Ascending aorta (tissue), 2 donors: ENCODE measurements around the gene PSMG2. TPM values are rescaled to one million over a fixed set of nuclear protein-coding genes. Genes with fewer than 3 reads are reported as not detected.

ENCODE experiments used
- DNase-seq, 2 donors: peaks; one replicate each; pipeline ENCODE4 v3.0.0-alpha.2; 2019; ENCODE audit warnings: low spot score in 2 of 2
- H3K27ac ChIP-seq, 2 donors: fragments of 200-600 bp; sonication (generic); one replicate each; pipeline ENCODE4 v1.5.1; 2016 to 2017; ENCODE audit warnings: mild to moderate bottlenecking in 1 of 2
- H3K27me3 ChIP-seq: fragments of 200-600 bp; sonication (generic); one replicate; pipeline ENCODE4 v1.5.1; 2017
- H3K36me3 ChIP-seq, 2 donors: fragments of 200-600 bp; sonication (generic); one replicate each; pipeline ENCODE4 v1.5.1; 2016
- H3K4me1 ChIP-seq, 2 donors: fragments of 200-600 bp; sonication (generic); one replicate each; pipeline ENCODE4 v1.5.1; 2016 to 2017; ENCODE audit warnings: mild to moderate bottlenecking in 1 of 2
- H3K4me3 ChIP-seq, 2 donors: fragments of 200-600 bp; sonication (generic); one replicate each; pipeline ENCODE4 v1.5.1; 2016 to 2017; ENCODE audit warnings: mild to moderate bottlenecking in 1 of 2
- H3K9me3 ChIP-seq, 2 donors: fragments of 200-600 bp; sonication (generic); one replicate each; pipeline ENCODE4 v1.5.1; 2016
- CTCF ChIP-seq, 3 experiments: fragments of 200-600 bp in 2 of 3; fragments of 450-650 bp in 1 of 3; sonication (generic) in 2 of 3; IDR thresholded peaks; one replicate each; pipeline ENCODE4 v1.5.1; 2016 to 2019; ENCODE audit warnings: antibody characterized with exemption in 3 of 3, mild to moderate bottlenecking in 1 of 3, moderate library complexity in 1 of 3
- intact Hi-C: fragments of 100-400 bp; cut with DNase I; formaldehyde crosslinking; loops from one replicate; pipeline ENCODE4 v1.15.1; 2023
- total RNA-seq: library from RNA; depleted of rRNA; stranded (reverse); fragments of >200 nt; gene quantifications from one replicate; pipeline ENCODE4 v1.1.0, GENCODE V29; 2016

The PSMG2 gene
- total RNA-seq, 1 donor from 2014 or later, result 52.2 TPM

- H3K27ac ChIP-seq, result no peak overlapping the region
- no peak overlapping the region for H3K4me3 ChIP-seq
- H3K27me3 ChIP-seq, result no peaks in the 10 kb centered on the region
- TF ChIP-seq CTCF (IDR thresholded peaks at IDR 0.05), result peak in 2 of 3 experiments; percentile 37 to 57
- intact Hi-C loops, result loop anchor here (1.0 to 5.0 kb wide), 2 partner anchors 148 to 190 kb away; no protein-coding TSS in a partner anchor
- DNase-seq, result no peak
- no peaks in the 10 kb centered on the region for H3K36me3 ChIP-seq
- no peaks in the 10 kb centered on the region for H3K9me3 ChIP-seq
- H3K4me1 ChIP-seq, result no peaks in the 10 kb centered on the region
Measured at GRCh38 chr18:12744103-12744502, 41.3 kb downstream of the PSMG2 start.

- no peak for TF ChIP-seq CTCF (IDR thresholded peaks at IDR 0.05)
- intact Hi-C loops, result no loop called here
- Histone ChIP-seq H3K4me1 (no peaks in the 10 kb centered on the region), H3K36me3 (no peaks in the 10 kb centered on the region), H3K4me3 (no peak overlapping the region), H3K9me3 (no peaks in the 10 kb centered on the region), H3K27ac (no peak overlapping the region), H3K27me3 (no peaks in the 10 kb centered on the region)
- no peak for DNase-seq
Measured at GRCh38 chr18:12745095-12745795, 42.4 kb downstream of the PSMG2 start.

- H3K4me3 ChIP-seq, result no peak overlapping the region
- no peak for TF ChIP-seq CTCF (IDR thresholded peaks at IDR 0.05)
- H3K4me1 ChIP-seq, result no peaks in the 10 kb centered on the region
- no peaks in the 10 kb centered on the region for H3K27me3 ChIP-seq
- H3K9me3 ChIP-seq, result no peaks in the 10 kb centered on the region
- no peak overlapping the region for H3K27ac ChIP-seq
- H3K36me3 ChIP-seq, result no peaks in the 10 kb centered on the region
- intact Hi-C loops, result no loop called here
- DNase-seq, result no peak
Measured at GRCh38 chr18:12747530-12748315, 44.9 kb downstream of the PSMG2 start.

- no peaks in the 10 kb centered on the region for H3K4me1 ChIP-seq
- no peaks in the 10 kb centered on the region for H3K27me3 ChIP-seq
- TF ChIP-seq CTCF (IDR thresholded peaks at IDR 0.05), result no peak
- no peak for DNase-seq
- no peak overlapping the region for H3K27ac ChIP-seq
- no peak overlapping the region for H3K4me3 ChIP-seq
- intact Hi-C loops, result no loop called here
- H3K36me3 ChIP-seq, result no peaks in the 10 kb centered on the region
- no peaks in the 10 kb centered on the region for H3K9me3 ChIP-seq
Measured at GRCh38 chr18:12748671-12749070, 45.8 kb downstream of the PSMG2 start.

- H3K27me3 ChIP-seq, result no peaks in the 10 kb centered on the region
- TF ChIP-seq CTCF (IDR thresholded peaks at IDR 0.05), result no peak
- H3K9me3 ChIP-seq, result no peaks in the 10 kb centered on the region
- H3K36me3 ChIP-seq, result no peaks in the 10 kb centered on the region
- H3K27ac ChIP-seq, result no peak overlapping the region
- H3K4me1 ChIP-seq, result no peaks in the 10 kb centered on the region
- no peak overlapping the region for H3K4me3 ChIP-seq
- peak in 1 of 2 donors; percentile 47 for DNase-seq
- intact Hi-C loops, result no loop called here
Measured at GRCh38 chr18:12749121-12749520, 46.3 kb downstream of the PSMG2 start.
